PFSK-1 (cell line): Measurements from ENCODE around the gene PXN.

ENCODE experiments used
- FOXP2 ChIP-seq: optimal IDR thresholded peaks from 2 replicates; pipeline ENCODE3; 2011; ENCODE audit warnings: borderline replicate concordance, control low read depth, inconsistent platforms; ENCODE audit not compliant: insufficient read depth; ENCODE audit errors: extremely low read length, extremely low read depth
- TAF1 ChIP-seq: IDR thresholded peaks from 2 replicates; pipeline ENCODE4 v1.6.1; 2012; ENCODE audit warnings: low read length, control low read depth, borderline replicate concordance; ENCODE audit not compliant: insufficient read depth
- TF ChIP-seq, protein P1 (sequence below), 2 experiments: IDR thresholded peaks; 2 replicates each; pipeline versions ENCODE4 v1.6.1 to v1.8.0; 2011 to 2012; ENCODE audit warnings: low read depth in 2 of 2, low read length in 2 of 2, control low read depth in 1 of 2, inconsistent platforms in 1 of 2, mild to moderate bottlenecking in 1 of 2, moderate library complexity in 1 of 2; ENCODE audit not compliant: insufficient read depth in 1 of 2

DNA sequence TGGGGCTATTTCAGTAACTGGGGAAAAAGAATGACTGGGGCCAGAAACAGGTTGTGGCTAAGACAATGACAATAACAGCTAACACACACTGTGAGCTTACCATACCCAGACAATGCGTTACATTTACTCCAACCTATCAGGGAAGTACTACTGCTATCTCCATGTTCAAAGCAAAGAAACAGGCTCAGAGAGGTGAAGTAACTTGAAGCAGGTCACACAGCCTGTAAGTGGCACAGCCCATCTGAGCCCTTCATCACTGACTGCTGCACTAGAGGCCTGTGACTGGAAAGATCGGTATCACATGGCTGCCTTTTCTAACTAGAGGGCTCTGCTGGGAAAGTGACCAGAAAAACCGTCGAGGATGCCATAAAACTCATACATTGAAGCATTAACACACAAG, 78.9 kb downstream of the PXN start:
- TF ChIP-seq TAF1 (no peak), FOXP2 (no peak)
- TF ChIP-seq, protein P1, sequence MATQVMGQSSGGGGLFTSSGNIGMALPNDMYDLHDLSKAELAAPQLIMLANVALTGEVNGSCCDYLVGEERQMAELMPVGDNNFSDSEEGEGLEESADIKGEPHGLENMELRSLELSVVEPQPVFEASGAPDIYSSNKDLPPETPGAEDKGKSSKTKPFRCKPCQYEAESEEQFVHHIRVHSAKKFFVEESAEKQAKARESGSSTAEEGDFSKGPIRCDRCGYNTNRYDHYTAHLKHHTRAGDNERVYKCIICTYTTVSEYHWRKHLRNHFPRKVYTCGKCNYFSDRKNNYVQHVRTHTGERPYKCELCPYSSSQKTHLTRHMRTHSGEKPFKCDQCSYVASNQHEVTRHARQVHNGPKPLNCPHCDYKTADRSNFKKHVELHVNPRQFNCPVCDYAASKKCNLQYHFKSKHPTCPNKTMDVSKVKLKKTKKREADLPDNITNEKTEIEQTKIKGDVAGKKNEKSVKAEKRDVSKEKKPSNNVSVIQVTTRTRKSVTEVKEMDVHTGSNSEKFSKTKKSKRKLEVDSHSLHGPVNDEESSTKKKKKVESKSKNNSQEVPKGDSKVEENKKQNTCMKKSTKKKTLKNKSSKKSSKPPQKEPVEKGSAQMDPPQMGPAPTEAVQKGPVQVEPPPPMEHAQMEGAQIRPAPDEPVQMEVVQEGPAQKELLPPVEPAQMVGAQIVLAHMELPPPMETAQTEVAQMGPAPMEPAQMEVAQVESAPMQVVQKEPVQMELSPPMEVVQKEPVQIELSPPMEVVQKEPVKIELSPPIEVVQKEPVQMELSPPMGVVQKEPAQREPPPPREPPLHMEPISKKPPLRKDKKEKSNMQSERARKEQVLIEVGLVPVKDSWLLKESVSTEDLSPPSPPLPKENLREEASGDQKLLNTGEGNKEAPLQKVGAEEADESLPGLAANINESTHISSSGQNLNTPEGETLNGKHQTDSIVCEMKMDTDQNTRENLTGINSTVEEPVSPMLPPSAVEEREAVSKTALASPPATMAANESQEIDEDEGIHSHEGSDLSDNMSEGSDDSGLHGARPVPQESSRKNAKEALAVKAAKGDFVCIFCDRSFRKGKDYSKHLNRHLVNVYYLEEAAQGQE (IDR thresholded peaks at IDR 0.05; ENCODE audit: insufficient read depth in 1 of 2, low read depth in 2 of 2, low read length in 2 of 2), result no peak
